NCI-H774 (cell line): ENCODE data around the gene CMIP.
A peak's percentile ranks its signal among the peaks of the same experiment; 100 is the strongest.

ENCODE experiments used
- DNase-seq: peaks from one replicate; lab custom pipeline; 2025; lab: John Stamatoyannopoulos, UW

Gene CMIP

GRCh38 chr16:81639348-81639747, 194.7 kb downstream of the CMIP start:
- no peak for DNase-seq

- DNase-seq = no peak
Measured at GRCh38 chr16:81639931-81640680, 195.5 kb downstream of the CMIP start.

- no peak for DNase-seq
Measured at GRCh38 chr16:81640681-81641070, 196.1 kb downstream of the CMIP start.

- DNase-seq = no peak
Measured at GRCh38 chr16:81641395-81642106, 196.9 kb downstream of the CMIP start.

- DNase-seq = no peak
Measured at GRCh38 chr16:81642107-81642436, 197.5 kb downstream of the CMIP start.

GRCh38 chr16:81642943-81643342, 198.3 kb downstream of the CMIP start:
- DNase-seq = no peak

GRCh38 chr16:81645266-81645694, 200.7 kb downstream of the CMIP start:
- no peak for DNase-seq

GRCh38 chr16:81645925-81646324, 201.3 kb downstream of the CMIP start:
- DNase-seq = no peak

- no peak for DNase-seq
Measured at GRCh38 chr16:81646561-81646960, 202.0 kb downstream of the CMIP start.

- no peak for DNase-seq
Measured at GRCh38 chr16:81647527-81647926, 202.9 kb downstream of the CMIP start.

GRCh38 chr16:81649561-81650184, 205.1 kb downstream of the CMIP start:
- DNase-seq = no peak

GRCh38 chr16:81650281-81650680, 205.7 kb downstream of the CMIP start:
- DNase-seq = no peak

- DNase-seq = peak; percentile 13
Measured at GRCh38 chr16:81650982-81651562, 206.5 kb downstream of the CMIP start.

- no peak for DNase-seq
Measured at GRCh38 chr16:81651758-81652718, 207.4 kb downstream of the CMIP start.

- peak; percentile 55 for DNase-seq
Measured at GRCh38 chr16:81652798-81653505, 208.3 kb downstream of the CMIP start.

GRCh38 chr16:81654346-81654745, 209.7 kb downstream of the CMIP start:
- no peak for DNase-seq

- DNase-seq = no peak
Measured at GRCh38 chr16:81655469-81656162, 211.0 kb downstream of the CMIP start.

- no peak for DNase-seq
Measured at GRCh38 chr16:81657224-81657623, 212.6 kb downstream of the CMIP start.

GRCh38 chr16:81657781-81658180, 213.2 kb downstream of the CMIP start:
- no peak for DNase-seq

- no peak for DNase-seq
Measured at GRCh38 chr16:81658373-81658772, 213.8 kb downstream of the CMIP start.
